ENCODE measurements around the gene LPCAT1. TPM values are rescaled to one million over a fixed set of nuclear protein-coding genes. Genes with fewer than 3 reads are reported as not detected.

Gene LPCAT1
- total and polyA plus RNA-seq, 2 of the 13 experiments (the other 11 are each of a cell fraction or from before 2014, with no cell fraction given), result 29.8 to 90.6 TPM

- TF ChIP-seq CERS6 (CRISPR knock-in tag; IDR thresholded peaks at IDR 0.05), result no peak
- peak; percentile 94 for TF ChIP-seq MED8 (CRISPR knock-in tag; IDR thresholded peaks at IDR 0.05; ENCODE audit: insufficient replicate concordance)
- no peak for TF ChIP-seq ZNF567 (CRISPR knock-in tag; IDR thresholded peaks at IDR 0.05; ENCODE audit: borderline replicate concordance)
- TF ChIP-seq PRDM10 (CRISPR knock-in tag; IDR thresholded peaks at IDR 0.05; ENCODE audit: low read depth), result peak; percentile 80
- peak; percentile 86 for TF ChIP-seq PATZ1 (CRISPR knock-in tag; IDR thresholded peaks at IDR 0.05)
- peak; percentile 82; the same call in 1 of the 2 replicates for TF ChIP-seq STAT6 (CRISPR knock-in tag; IDR thresholded peaks at IDR 0.05; ENCODE audit: borderline replicate concordance)
- TF ChIP-seq ZNF558 (CRISPR knock-in tag; IDR thresholded peaks at IDR 0.05; ENCODE audit: borderline replicate concordance), result peak; percentile 91; the same call in 1 of the 2 replicates
- no peak for TF ChIP-seq ZBTB26 (CRISPR knock-in tag; IDR thresholded peaks at IDR 0.05; ENCODE audit: borderline replicate concordance)
- peak; percentile 35; the same call in 1 of the 2 replicates for TF ChIP-seq PBX2 (CRISPR knock-in tag; IDR thresholded peaks at IDR 0.05)
- no peak for TF ChIP-seq ZNF615 (CRISPR knock-in tag; IDR thresholded peaks at IDR 0.05; ENCODE audit: borderline replicate concordance)
- TF ChIP-seq ZBTB49 (CRISPR knock-in tag; IDR thresholded peaks at IDR 0.05; ENCODE audit: borderline replicate concordance), result no peak
Measured at GRCh38 chr5:1555011-1555807, 31.4 kb upstream of the LPCAT1 start (continued).

Measured in HepG2 (cell line).